Amniotic stem cell (primary cell): Measurements from ENCODE around the gene HYAL2.

Experiments used
- DNase-seq: peaks from one replicate; lab custom pipeline; 2025; lab: John Stamatoyannopoulos, UW

HYAL2 gene

GRCh38 chr3:50322386-50323091, at the start of gene HYAL2:
HYAL2 (minus strand) TSS chr3:50322745; CDS start chr3:50320489, 2,256 bp downstream.
- DNase-seq = no peak

- no peak for DNase-seq
Measured at GRCh38 chr3:50371133-50371685, 48.7 kb upstream of the HYAL2 start.

GRCh38 chr3:50370594-50370993, 48.0 kb upstream of the HYAL2 start:
- no peak for DNase-seq

- DNase-seq = no peak
Measured at GRCh38 chr3:50369012-50369670, 46.6 kb upstream of the HYAL2 start.

- no peak for DNase-seq
Measured at GRCh38 chr3:50365842-50366220, 43.3 kb upstream of the HYAL2 start.

GRCh38 chr3:50365080-50365841, 42.7 kb upstream of the HYAL2 start:
- DNase-seq = no peak

GRCh38 chr3:50364573-50365079, 42.1 kb upstream of the HYAL2 start:
- DNase-seq = no peak

- DNase-seq = no peak
Measured at GRCh38 chr3:50359760-50360110, 37.2 kb upstream of the HYAL2 start.

- peak; percentile 95 for DNase-seq
Measured at GRCh38 chr3:50358911-50359759, 36.6 kb upstream of the HYAL2 start, which contains the start of gene TMEM115. TMEM115 (minus strand) TSS chr3:50359521; CDS start chr3:50359063, 458 bp downstream.

GRCh38 chr3:50358355-50358910, 35.9 kb upstream of the HYAL2 start:
- DNase-seq = no peak

GRCh38 chr3:50357481-50357880, 34.9 kb upstream of the HYAL2 start:
- DNase-seq = no peak

- DNase-seq = no peak
Measured at GRCh38 chr3:50356553-50356952, 34.0 kb upstream of the HYAL2 start.

- no peak for DNase-seq
Measured at GRCh38 chr3:50355829-50356552, 33.4 kb upstream of the HYAL2 start.

GRCh38 chr3:50354850-50355249, 32.3 kb upstream of the HYAL2 start:
- DNase-seq = no peak

- DNase-seq = no peak
Measured at GRCh38 chr3:50354186-50354764, 31.7 kb upstream of the HYAL2 start.

- no peak for DNase-seq
Measured at GRCh38 chr3:50353245-50354004, 30.9 kb upstream of the HYAL2 start.

GRCh38 chr3:50352781-50353180, 30.2 kb upstream of the HYAL2 start:
- no peak for DNase-seq

GRCh38 chr3:50351323-50351697, 28.8 kb upstream of the HYAL2 start:
- DNase-seq = no peak
